Right cardiac atrium (tissue), 5 donors: ENCODE results near the gene SV2A. TPM values are rescaled to one million over a fixed set of nuclear protein-coding genes. Genes with fewer than 3 reads are reported as not detected.
"Not testable (repeated sequence)": the region's sequence is repeated elsewhere in the genome, so short reads cannot be mapped to it uniquely, and the experiment has no call there.

ENCODE experiments used
- ATAC-seq, 2 donors: fragments of 200-7000 bp; cut with Tn5 transposase; one replicate each; pipeline versions ENCODE4 v1.8.0 to v1.9.1; 2020; ENCODE audit warnings: moderate library complexity in 2 of 2, mild to moderate bottlenecking in 1 of 2
- DNase-seq, 3 donors: peaks; one replicate each; pipeline ENCODE4 v3.0.0-alpha.2; 2020
- H3K27ac ChIP-seq: one replicate; pipeline ENCODE4 v1.5.1; 2013; ENCODE audit warnings: mild to moderate bottlenecking, low read length, control low read depth, moderate library complexity
- H3K27me3 ChIP-seq: one replicate; pipeline ENCODE4 v1.6.1; 2013; ENCODE audit not compliant: control insufficient read depth, insufficient read depth
- H3K4me1 ChIP-seq: one replicate; pipeline ENCODE4 v1.6.1; 2013; ENCODE audit warnings: low read length; ENCODE audit not compliant: control insufficient read depth, insufficient read depth
- H3K4me3 ChIP-seq: one replicate; pipeline ENCODE4 v1.5.1; 2013; ENCODE audit warnings: low read length, control low read depth
- H3K9me3 ChIP-seq: one replicate; pipeline ENCODE4 v1.6.1; 2013; ENCODE audit warnings: low read length; ENCODE audit not compliant: control insufficient read depth
- WGBS: extraction: QIAGEN DNeasy Blood & Tissue Kit; methylation state at CpG from one replicate; pipeline ENCODE4 v1.1.7; 2013; 5-methylcytosine and 5-hydroxymethylcytosine counted together
- intact Hi-C, 4 donors: fragments of 100-400 bp; cut with DNase I; formaldehyde crosslinking; loops; one replicate each; pipeline versions ENCODE4 v1.11.0 to v1.14.0; 2022 to 2023
- polyA plus RNA-seq: library from polyadenylated mRNA; stranded (reverse); fragments of 200-250 nt; gene quantifications from one replicate; pipeline ENCODE4 v1.2.3, GENCODE V29; 2013
- total RNA-seq, 4 donors: library from RNA; stranded (reverse); fragmentation: NEBNext Ultra II Directional; extraction: Animal tissue kit (Norgen Biotek cat#: 25700); gene quantifications; one replicate each; pipeline ENCODE4 v1.2.1, GENCODE V29; 2021
- donor health status: healthy with polysubstance abuse.
- donor health status: DM: no; HTN: yes; CAD: no.
- donor health status: DM: no; HTN: no; CAD: no.
- donor health status: DM: no; HTN: yes; CAD: no; lungs with severe emphysema.
- donor health status: DM: yes; HTN: yes; CAD: no.

SV2A gene
- total and polyA plus RNA-seq, 5 donors = 1.0 to 2.8 (median 1.5) TPM

GRCh38 chr1:149861497-149862054, 56.1 kb downstream of the SV2A start:
- H3K27me3 ChIP-seq, intact Hi-C loops, H3K4me1 ChIP-seq, H3K9me3 ChIP-seq, DNase-seq, H3K27ac ChIP-seq, H3K4me3 ChIP-seq: not testable (repeated sequence)
- no CpG with 5 or more reads among the region's 32 CpGs for WGBS
- ATAC-seq = peak; percentile 62 to 65

GRCh38 chr1:149860684-149861496, 56.8 kb downstream of the SV2A start:
- no CpG with 5 or more reads among the region's 55 CpGs for WGBS
- H3K27me3 ChIP-seq, H3K4me3 ChIP-seq, H3K4me1 ChIP-seq, intact Hi-C loops, H3K27ac ChIP-seq, DNase-seq, H3K9me3 ChIP-seq: not testable (repeated sequence)
- ATAC-seq = peak; percentile 91 to 93

- DNase-seq, H3K4me3 ChIP-seq, ATAC-seq, H3K9me3 ChIP-seq, H3K27ac ChIP-seq, H3K4me1 ChIP-seq, H3K27me3 ChIP-seq, intact Hi-C loops: not testable (repeated sequence)
- WGBS = no CpG with 5 or more reads among the region's 15 CpGs
These were observed 57.4 kb downstream of the SV2A start for GRCh38 chr1:149860271-149860670.

Other genes with a start within 250 kb of the SV2A start
- 1 to 10 TPM; 2.0 to 5.0 (median 2.5) TPM for gene FCGR1A, start 135.2 kb downstream of the SV2A start, total RNA-seq
- 1.9 TPM for gene FCGR1A, start 135.2 kb downstream of the SV2A start, polyA plus RNA-seq
- 10 to 100 TPM; 13.0 to 23.8 (median 19.4) TPM for gene BOLA1, start 18.3 kb downstream of the SV2A start, total RNA-seq
- gene BOLA1, start 18.3 kb downstream of the SV2A start, polyA plus RNA-seq = 40.2 TPM
- 10 to 100 TPM; 26.1 to 30.8 (median 29.5) TPM for gene SF3B4, start 10.0 kb upstream of the SV2A start, total RNA-seq
- 17.8 TPM for gene SF3B4, start 10.0 kb upstream of the SV2A start, polyA plus RNA-seq
- gene MTMR11, start 19.0 kb upstream of the SV2A start, total RNA-seq = 10 to 100 TPM in 1 of 4 donors, 1 to 10 TPM in 3; 7.1 to 14.9 (median 9.1) TPM
- 3.1 TPM for gene MTMR11, start 19.0 kb upstream of the SV2A start, polyA plus RNA-seq
- 10 to 100 TPM; 23.3 to 27.2 (median 26.5) TPM for gene OTUD7B, start 92.9 kb upstream of the SV2A start, total RNA-seq
- gene OTUD7B, start 92.9 kb upstream of the SV2A start, polyA plus RNA-seq = 9.6 TPM
- 10 to 100 TPM; 46.3 to 54.3 (median 48.8) TPM for gene VPS45, start 149.9 kb upstream of the SV2A start, total RNA-seq
- gene VPS45, start 149.9 kb upstream of the SV2A start, polyA plus RNA-seq = 40.0 TPM
- 10 to 100 TPM; 28.9 to 51.4 (median 34.4) TPM for gene PLEKHO1, start 232.1 kb upstream of the SV2A start, total RNA-seq
- gene PLEKHO1, start 232.1 kb upstream of the SV2A start, polyA plus RNA-seq = 73.2 TPM